ENCODE data around the gene KAT6B.
"Not testable (repeated sequence)": the region's sequence is repeated elsewhere in the genome, so short reads cannot be mapped to it uniquely, and the experiment has no call there.

Gene KAT6B

GRCh38 chr10:75055896-75056406, 229.6 kb downstream of the KAT6B start:
- H3K4me1 ChIP-seq (ENCODE audit: control insufficient read depth in 1 of 2, insufficient read depth in 2 of 2, low read length in 2 of 2); H3K9me3 ChIP-seq (ENCODE audit: control insufficient read depth in 1 of 2, low read length in 2 of 2); H3K27ac ChIP-seq (ENCODE audit: low read depth, low read length); H3K36me3 ChIP-seq (ENCODE audit: control insufficient read depth in 1 of 2, insufficient read depth in 2 of 2, low read length in 2 of 2); H3K9ac ChIP-seq (ENCODE audit: low read depth in 1 of 2, low read length in 2 of 2); H3K27me3 ChIP-seq (ENCODE audit: control insufficient read depth in 1 of 2, insufficient read depth in 2 of 2, low read length in 2 of 2); H3K4me3 ChIP-seq (ENCODE audit: low read depth in 1 of 2, low read length in 2 of 2): not testable (repeated sequence)

DNA sequence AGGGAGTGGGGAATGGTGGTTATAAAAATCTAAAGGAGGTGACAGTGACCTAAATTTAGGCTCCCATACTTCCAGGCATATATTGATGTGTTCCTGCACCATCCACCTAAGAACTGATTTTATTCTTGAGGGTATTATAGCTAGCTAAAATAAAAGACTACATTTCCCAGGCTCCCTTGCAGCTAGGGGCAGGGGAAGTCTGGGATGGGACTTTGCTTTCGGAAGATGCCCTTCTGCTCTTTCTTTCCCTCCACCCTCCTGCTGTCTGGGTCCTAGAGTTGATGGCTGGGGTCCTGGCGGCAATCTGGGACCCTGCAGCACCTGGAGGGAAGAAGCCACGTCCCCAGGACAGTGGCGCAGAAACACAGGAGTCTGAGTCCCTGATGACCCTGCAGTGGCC, 231.3 kb downstream of the KAT6B start:
- Histone ChIP-seq H3K27ac (ENCODE audit: low read depth, low read length) (no peak overlapping the region), H3K4me3 (ENCODE audit: low read depth in 1 of 2, low read length in 2 of 2) (no peak overlapping the region), H3K9ac (ENCODE audit: low read depth in 1 of 2, low read length in 2 of 2) (no peak overlapping the region), H3K9me3 (ENCODE audit: control insufficient read depth in 1 of 2, low read length in 2 of 2) (no peaks in the 10 kb centered on the region), H3K36me3 (ENCODE audit: control insufficient read depth in 1 of 2, insufficient read depth in 2 of 2, low read length in 2 of 2) (no peaks in the 10 kb centered on the region), H3K27me3 (ENCODE audit: control insufficient read depth in 1 of 2, insufficient read depth in 2 of 2, low read length in 2 of 2) (no peaks in the 10 kb centered on the region), H3K4me1 (ENCODE audit: control insufficient read depth in 1 of 2, insufficient read depth in 2 of 2, low read length in 2 of 2) (no peaks in the 10 kb centered on the region)

DNA sequence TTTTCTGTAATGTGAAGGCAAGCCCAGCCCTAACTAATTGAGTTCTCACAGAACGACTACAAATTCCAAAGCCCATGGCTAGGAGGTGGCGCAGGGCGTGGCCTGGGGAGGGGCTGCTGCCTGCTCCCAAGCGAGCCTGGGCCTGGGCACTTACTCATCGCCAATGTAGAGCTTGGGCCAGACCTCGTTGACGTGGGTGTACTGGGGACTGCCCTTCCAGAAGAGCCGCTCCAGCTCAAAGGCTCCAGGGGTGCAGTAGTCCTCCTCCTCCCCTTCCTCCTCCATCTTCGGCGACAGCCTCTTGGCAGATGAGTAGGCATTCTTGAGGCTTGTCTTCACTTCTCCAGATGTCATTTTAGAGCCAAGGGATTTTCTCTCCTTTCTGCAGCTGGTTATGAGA, 231.8 kb downstream of the KAT6B start:
- H3K4me1 ChIP-seq (ENCODE audit: control insufficient read depth in 1 of 2, insufficient read depth in 2 of 2, low read length in 2 of 2) = no peaks in the 10 kb centered on the region
- H3K27ac ChIP-seq (ENCODE audit: low read depth, low read length) = no peak overlapping the region
- no peak overlapping the region for H3K4me3 ChIP-seq (ENCODE audit: low read depth in 1 of 2, low read length in 2 of 2)
- H3K9me3 ChIP-seq (ENCODE audit: control insufficient read depth in 1 of 2, low read length in 2 of 2) = no peaks in the 10 kb centered on the region
- H3K27me3 ChIP-seq (ENCODE audit: control insufficient read depth in 1 of 2, insufficient read depth in 2 of 2, low read length in 2 of 2) = no peaks in the 10 kb centered on the region
- no peak overlapping the region for H3K9ac ChIP-seq (ENCODE audit: low read depth in 1 of 2, low read length in 2 of 2)
- no peaks in the 10 kb centered on the region for H3K36me3 ChIP-seq (ENCODE audit: control insufficient read depth in 1 of 2, insufficient read depth in 2 of 2, low read length in 2 of 2)

DNA sequence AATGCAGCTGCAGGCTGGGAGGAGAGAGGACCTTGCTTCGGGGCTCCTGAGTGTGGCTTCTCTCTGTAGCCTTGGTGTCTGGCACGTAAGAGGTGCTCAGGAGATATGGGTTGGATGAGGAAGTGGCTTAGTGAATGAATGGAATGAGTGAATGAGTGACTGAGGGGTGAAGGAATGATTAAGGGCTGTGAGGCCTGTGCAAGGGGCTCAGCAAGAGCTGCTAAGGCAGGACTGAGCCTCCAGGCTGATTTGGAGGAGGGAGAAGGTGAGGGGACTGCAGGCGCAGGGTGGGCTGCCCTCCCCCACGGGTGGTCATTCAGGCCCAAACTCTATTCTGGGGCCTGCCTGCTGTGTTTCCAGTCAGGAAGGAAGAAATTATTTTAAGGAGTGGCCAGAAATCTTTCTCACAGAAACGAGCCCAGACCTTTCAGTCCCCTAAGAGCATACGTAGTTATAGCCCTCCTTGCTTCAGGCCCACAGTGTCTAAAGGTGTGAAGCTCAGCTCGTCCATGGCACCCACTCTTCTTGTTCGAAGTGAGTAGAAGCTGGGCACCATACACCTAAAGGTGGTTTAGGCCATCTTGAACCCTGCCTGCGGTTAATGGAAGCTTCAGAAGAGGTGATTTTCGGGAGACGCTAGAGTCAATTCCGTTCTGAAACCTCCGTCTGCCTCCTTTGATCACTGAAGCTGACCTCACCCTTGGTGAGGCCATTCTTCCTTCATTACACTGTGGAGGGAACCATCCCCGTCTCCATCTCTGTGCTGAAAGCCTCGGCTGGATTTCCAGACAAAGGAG, 235.5 kb downstream of the KAT6B start:
- Histone ChIP-seq H3K27me3 (ENCODE audit: control insufficient read depth in 1 of 2, insufficient read depth in 2 of 2, low read length in 2 of 2) (no peaks in the 10 kb centered on the region), H3K36me3 (ENCODE audit: control insufficient read depth in 1 of 2, insufficient read depth in 2 of 2, low read length in 2 of 2) (no peaks in the 10 kb centered on the region), H3K27ac (ENCODE audit: low read depth, low read length) (no peak overlapping the region), H3K4me1 (ENCODE audit: control insufficient read depth in 1 of 2, insufficient read depth in 2 of 2, low read length in 2 of 2) (no peaks in the 10 kb centered on the region), H3K9me3 (ENCODE audit: control insufficient read depth in 1 of 2, low read length in 2 of 2) (no peaks in the 10 kb centered on the region), H3K9ac (ENCODE audit: low read depth in 1 of 2, low read length in 2 of 2) (no peak overlapping the region), H3K4me3 (ENCODE audit: low read depth in 1 of 2, low read length in 2 of 2) (no peak overlapping the region)

- Histone ChIP-seq H3K9me3 (ENCODE audit: control insufficient read depth in 1 of 2, low read length in 2 of 2) (no peaks in the 10 kb centered on the region), H3K4me1 (ENCODE audit: control insufficient read depth in 1 of 2, insufficient read depth in 2 of 2, low read length in 2 of 2) (no peaks in the 10 kb centered on the region), H3K27ac (ENCODE audit: low read depth, low read length) (no peak overlapping the region), H3K9ac (ENCODE audit: low read depth in 1 of 2, low read length in 2 of 2) (no peak overlapping the region), H3K36me3 (ENCODE audit: control insufficient read depth in 1 of 2, insufficient read depth in 2 of 2, low read length in 2 of 2) (no peaks in the 10 kb centered on the region), H3K27me3 (ENCODE audit: control insufficient read depth in 1 of 2, insufficient read depth in 2 of 2, low read length in 2 of 2) (no peaks in the 10 kb centered on the region), H3K4me3 (ENCODE audit: low read depth in 1 of 2, low read length in 2 of 2) (no peak overlapping the region)
Measured at GRCh38 chr10:75062506-75063299, 236.3 kb downstream of the KAT6B start.

DNA sequence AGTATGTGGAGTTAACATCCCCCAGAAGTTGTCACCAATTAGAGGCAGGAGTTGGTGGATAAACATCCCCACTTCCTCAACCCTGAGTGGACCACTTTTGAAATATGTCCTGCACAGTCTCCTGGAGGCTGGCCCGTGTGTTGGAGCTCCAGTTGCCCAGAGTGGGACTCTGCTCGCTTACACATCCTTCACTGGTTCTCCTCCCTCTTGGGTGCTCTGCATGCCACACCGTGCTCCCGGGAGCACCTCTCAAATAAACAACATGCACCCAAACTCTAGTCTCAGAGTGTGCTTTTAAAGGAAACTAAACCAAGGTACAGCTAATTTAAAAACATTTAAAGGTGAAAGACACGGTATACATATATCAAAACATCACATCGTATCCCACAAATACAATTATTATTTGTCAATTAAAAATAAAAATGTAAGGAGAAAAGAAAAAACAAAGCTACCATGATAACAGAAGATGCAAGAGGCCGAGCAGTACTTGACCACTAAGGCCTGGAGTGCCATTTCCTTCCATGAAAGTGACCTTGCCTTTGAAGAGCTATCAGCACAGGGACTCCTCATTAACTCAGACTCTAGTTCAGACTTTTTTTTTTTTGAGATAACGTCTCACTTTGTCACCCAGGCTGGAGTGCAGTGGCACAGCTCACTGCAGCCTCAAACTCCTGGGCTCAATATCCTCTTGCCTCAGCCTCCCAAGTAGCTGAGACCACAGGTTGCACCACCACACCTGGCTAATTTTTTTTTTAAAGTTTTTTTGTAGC, 237.2 kb downstream of the KAT6B start:
- Histone ChIP-seq H3K36me3 (ENCODE audit: control insufficient read depth in 1 of 2, insufficient read depth in 2 of 2, low read length in 2 of 2) (no peaks in the 10 kb centered on the region), H3K27me3 (ENCODE audit: control insufficient read depth in 1 of 2, insufficient read depth in 2 of 2, low read length in 2 of 2) (no peaks in the 10 kb centered on the region), H3K9ac (ENCODE audit: low read depth in 1 of 2, low read length in 2 of 2) (no peak overlapping the region), H3K9me3 (ENCODE audit: control insufficient read depth in 1 of 2, low read length in 2 of 2) (no peaks in the 10 kb centered on the region), H3K4me1 (ENCODE audit: control insufficient read depth in 1 of 2, insufficient read depth in 2 of 2, low read length in 2 of 2) (no peaks in the 10 kb centered on the region), H3K4me3 (ENCODE audit: low read depth in 1 of 2, low read length in 2 of 2) (no peak overlapping the region), H3K27ac (ENCODE audit: low read depth, low read length) (no peak overlapping the region)

DNA sequence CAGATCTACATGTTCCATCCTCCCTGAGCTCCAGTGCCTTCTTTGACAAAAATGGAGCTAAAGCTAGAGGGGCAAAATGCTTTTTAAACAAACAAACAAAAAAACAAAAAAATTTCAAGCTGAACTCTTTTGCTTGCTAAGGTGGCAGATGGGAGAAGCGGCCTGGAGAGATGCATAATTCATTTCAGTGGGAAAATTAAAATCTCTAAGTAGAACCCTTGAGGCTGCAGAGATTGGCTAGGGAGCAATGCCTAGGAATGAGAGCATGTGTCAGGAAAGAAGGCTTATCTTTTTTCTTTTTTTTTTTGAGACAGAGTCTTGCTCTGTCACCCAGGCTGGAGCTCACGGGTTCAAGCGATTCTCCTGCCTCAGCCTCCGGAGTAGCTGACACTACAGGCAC, 238.7 kb downstream of the KAT6B start:
- Histone ChIP-seq H3K4me1 (ENCODE audit: control insufficient read depth in 1 of 2, insufficient read depth in 2 of 2, low read length in 2 of 2) (no peaks in the 10 kb centered on the region), H3K9me3 (ENCODE audit: control insufficient read depth in 1 of 2, low read length in 2 of 2) (no peaks in the 10 kb centered on the region), H3K4me3 (ENCODE audit: low read depth in 1 of 2, low read length in 2 of 2) (no peak overlapping the region), H3K9ac (ENCODE audit: low read depth in 1 of 2, low read length in 2 of 2) (no peak overlapping the region), H3K27me3 (ENCODE audit: control insufficient read depth in 1 of 2, insufficient read depth in 2 of 2, low read length in 2 of 2) (no peaks in the 10 kb centered on the region), H3K36me3 (ENCODE audit: control insufficient read depth in 1 of 2, insufficient read depth in 2 of 2, low read length in 2 of 2) (no peaks in the 10 kb centered on the region), H3K27ac (ENCODE audit: low read depth, low read length) (no peak overlapping the region)

DNA sequence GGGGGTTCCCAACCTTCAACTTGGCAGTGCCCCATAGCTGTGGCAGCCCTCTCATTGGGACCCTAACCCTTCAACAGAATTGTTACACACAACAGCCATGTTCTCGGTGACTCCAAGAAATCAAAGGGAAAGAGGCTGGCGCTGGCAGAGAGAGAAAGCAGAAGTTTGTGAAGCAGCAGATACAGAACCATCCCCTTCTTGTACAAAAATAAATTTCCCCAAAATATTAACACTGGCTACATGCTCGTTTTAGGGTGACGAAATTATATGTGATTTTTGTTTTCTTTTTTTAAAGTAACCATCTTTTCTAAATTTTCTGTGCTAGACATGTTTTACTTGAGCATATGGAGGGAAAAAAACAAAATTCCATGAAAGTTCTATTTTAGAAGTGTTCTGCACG, 239.9 kb downstream of the KAT6B start:
- H3K4me1 ChIP-seq (ENCODE audit: control insufficient read depth in 1 of 2, insufficient read depth in 2 of 2, low read length in 2 of 2) = no peaks in the 10 kb centered on the region
- H3K9ac ChIP-seq (ENCODE audit: low read depth in 1 of 2, low read length in 2 of 2) = no peak overlapping the region
- H3K27ac ChIP-seq (ENCODE audit: low read depth, low read length) = no peak overlapping the region
- no peak overlapping the region for H3K4me3 ChIP-seq (ENCODE audit: low read depth in 1 of 2, low read length in 2 of 2)
- H3K9me3 ChIP-seq (ENCODE audit: control insufficient read depth in 1 of 2, low read length in 2 of 2) = no peaks in the 10 kb centered on the region
- H3K36me3 ChIP-seq (ENCODE audit: control insufficient read depth in 1 of 2, insufficient read depth in 2 of 2, low read length in 2 of 2) = no peaks in the 10 kb centered on the region
- no peaks in the 10 kb centered on the region for H3K27me3 ChIP-seq (ENCODE audit: control insufficient read depth in 1 of 2, insufficient read depth in 2 of 2, low read length in 2 of 2)

- Histone ChIP-seq H3K4me3 (ENCODE audit: low read depth in 1 of 2, low read length in 2 of 2) (no peak overlapping the region), H3K9me3 (ENCODE audit: control insufficient read depth in 1 of 2, low read length in 2 of 2) (no peaks in the 10 kb centered on the region), H3K36me3 (ENCODE audit: control insufficient read depth in 1 of 2, insufficient read depth in 2 of 2, low read length in 2 of 2) (no peaks in the 10 kb centered on the region), H3K27ac (ENCODE audit: low read depth, low read length) (no peak overlapping the region), H3K27me3 (ENCODE audit: control insufficient read depth in 1 of 2, insufficient read depth in 2 of 2, low read length in 2 of 2) (no peaks in the 10 kb centered on the region), H3K9ac (ENCODE audit: low read depth in 1 of 2, low read length in 2 of 2) (no peak overlapping the region), H3K4me1 (ENCODE audit: control insufficient read depth in 1 of 2, insufficient read depth in 2 of 2, low read length in 2 of 2) (no peaks in the 10 kb centered on the region)
Measured at GRCh38 chr10:75067272-75067671, 240.9 kb downstream of the KAT6B start.

- Histone ChIP-seq H3K4me1 (ENCODE audit: control insufficient read depth in 1 of 2, insufficient read depth in 2 of 2, low read length in 2 of 2) (no peaks in the 10 kb centered on the region), H3K9ac (ENCODE audit: low read depth in 1 of 2, low read length in 2 of 2) (no peak overlapping the region), H3K9me3 (ENCODE audit: control insufficient read depth in 1 of 2, low read length in 2 of 2) (no peaks in the 10 kb centered on the region), H3K4me3 (ENCODE audit: low read depth in 1 of 2, low read length in 2 of 2) (no peak overlapping the region), H3K36me3 (ENCODE audit: control insufficient read depth in 1 of 2, insufficient read depth in 2 of 2, low read length in 2 of 2) (no peaks in the 10 kb centered on the region), H3K27me3 (ENCODE audit: control insufficient read depth in 1 of 2, insufficient read depth in 2 of 2, low read length in 2 of 2) (no peaks in the 10 kb centered on the region), H3K27ac (ENCODE audit: low read depth, low read length) (no peak overlapping the region)
Measured at GRCh38 chr10:75068523-75068922, 242.1 kb downstream of the KAT6B start.
